HG03521 (cell line): ENCODE results near the gene OXER1.

Experiments used
- ATAC-seq: cut with Tn5 transposase; IDR thresholded peaks from one replicate; pipeline ENCODE4 v1.9.1; 2021; ENCODE audit warnings: mild to moderate bottlenecking, moderate library complexity; ENCODE audit not compliant: unreplicated experiment

Gene OXER1, protein sequence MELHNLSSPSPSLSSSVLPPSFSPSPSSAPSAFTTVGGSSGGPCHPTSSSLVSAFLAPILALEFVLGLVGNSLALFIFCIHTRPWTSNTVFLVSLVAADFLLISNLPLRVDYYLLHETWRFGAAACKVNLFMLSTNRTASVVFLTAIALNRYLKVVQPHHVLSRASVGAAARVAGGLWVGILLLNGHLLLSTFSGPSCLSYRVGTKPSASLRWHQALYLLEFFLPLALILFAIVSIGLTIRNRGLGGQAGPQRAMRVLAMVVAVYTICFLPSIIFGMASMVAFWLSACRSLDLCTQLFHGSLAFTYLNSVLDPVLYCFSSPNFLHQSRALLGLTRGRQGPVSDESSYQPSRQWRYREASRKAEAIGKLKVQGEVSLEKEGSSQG

DNA sequence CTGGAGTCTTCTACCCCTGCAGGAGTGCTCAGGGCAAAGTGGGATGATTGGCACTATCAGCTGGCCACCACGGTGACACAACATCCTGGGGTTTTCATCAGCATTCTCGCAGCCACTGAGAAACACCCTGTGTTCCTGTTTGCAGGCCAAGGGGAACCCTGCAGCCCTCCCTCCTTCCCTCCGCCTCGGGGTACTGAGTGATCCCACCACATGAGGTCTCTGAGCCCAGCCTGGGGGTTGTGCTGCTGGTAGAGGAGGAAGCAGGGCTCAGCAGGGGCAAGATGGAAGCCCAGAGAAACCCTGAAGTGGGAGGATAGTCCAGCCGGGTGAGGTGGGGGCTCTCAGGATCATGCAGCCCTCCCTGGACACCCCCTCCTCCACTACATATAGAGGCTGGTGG, at the start of gene OXER1:
Gene OXER1 (minus strand): TSS at position 40 of the 400 bp plus-strand sequence. CDS start 73 bp downstream, outside the sequence.
- no peak for ATAC-seq

DNA sequence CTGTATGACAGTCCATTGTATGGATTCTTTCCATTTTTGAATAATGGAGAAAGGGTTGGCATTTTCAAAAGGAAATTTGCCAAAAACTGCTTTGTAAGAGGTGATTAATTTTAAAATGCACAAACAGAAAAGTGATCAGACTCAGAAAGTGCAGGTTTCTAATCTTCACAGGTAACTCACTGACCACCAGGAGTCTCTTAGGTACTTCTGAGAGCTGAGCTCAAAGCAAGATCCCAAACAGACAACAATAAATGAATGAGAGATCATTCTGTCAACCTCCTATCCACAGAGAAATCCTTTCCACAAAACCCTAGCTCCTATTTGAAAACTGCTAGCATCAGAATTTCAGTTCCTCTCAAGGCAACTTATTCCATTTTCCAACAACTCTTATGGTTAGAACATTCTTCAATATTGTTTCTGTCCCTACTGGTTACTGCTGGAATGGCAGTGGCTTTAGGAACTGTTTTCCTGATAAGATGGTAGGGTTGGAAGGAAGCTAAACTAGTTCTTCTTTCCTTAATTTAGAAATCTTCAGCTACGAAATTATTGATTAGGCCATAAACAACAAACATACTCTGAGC, 49.1 kb upstream of the OXER1 start:
- no peak for ATAC-seq

DNA sequence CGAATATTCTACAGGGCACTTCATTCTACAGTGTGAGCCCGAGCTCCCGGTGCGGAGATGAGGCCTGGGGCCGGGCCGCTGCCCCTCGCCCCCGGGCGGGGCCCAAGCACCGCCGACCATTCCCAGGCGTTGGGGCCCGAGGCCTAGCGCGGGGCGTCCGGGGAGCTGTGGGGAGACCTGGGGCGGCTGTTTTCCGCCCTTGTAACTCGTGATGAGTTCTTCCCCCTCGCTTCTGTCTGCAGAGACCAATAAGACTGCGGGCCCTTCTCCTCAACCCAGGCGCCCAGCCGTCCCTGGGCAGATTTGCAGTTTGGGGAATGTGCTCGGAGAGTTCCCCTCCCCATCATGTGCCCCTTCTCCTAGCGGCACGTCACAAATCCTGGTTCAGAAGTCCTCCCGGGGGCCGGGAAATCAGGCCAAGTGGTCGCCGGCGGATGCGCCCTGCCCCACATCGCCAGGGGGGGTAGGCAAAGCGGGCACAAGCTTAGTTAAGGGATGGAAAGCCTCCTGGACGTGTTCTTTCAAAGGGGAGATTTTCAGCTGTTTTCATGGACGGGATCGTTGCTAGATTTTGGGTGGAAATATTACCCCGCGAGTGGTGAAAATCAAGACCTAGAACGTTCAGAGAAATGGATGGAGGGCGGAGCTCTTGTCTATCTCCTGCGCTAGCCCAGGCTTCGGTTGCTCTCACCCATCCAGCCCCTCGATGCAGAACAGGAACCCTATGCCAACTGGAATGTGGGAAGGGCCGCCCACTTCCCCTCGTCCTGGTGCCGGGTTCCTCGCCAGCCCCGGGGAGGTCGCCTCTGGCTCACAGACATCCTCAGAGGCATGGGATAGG, 47.3 kb upstream of the OXER1 start:
- ATAC-seq = peak; percentile 2

DNA sequence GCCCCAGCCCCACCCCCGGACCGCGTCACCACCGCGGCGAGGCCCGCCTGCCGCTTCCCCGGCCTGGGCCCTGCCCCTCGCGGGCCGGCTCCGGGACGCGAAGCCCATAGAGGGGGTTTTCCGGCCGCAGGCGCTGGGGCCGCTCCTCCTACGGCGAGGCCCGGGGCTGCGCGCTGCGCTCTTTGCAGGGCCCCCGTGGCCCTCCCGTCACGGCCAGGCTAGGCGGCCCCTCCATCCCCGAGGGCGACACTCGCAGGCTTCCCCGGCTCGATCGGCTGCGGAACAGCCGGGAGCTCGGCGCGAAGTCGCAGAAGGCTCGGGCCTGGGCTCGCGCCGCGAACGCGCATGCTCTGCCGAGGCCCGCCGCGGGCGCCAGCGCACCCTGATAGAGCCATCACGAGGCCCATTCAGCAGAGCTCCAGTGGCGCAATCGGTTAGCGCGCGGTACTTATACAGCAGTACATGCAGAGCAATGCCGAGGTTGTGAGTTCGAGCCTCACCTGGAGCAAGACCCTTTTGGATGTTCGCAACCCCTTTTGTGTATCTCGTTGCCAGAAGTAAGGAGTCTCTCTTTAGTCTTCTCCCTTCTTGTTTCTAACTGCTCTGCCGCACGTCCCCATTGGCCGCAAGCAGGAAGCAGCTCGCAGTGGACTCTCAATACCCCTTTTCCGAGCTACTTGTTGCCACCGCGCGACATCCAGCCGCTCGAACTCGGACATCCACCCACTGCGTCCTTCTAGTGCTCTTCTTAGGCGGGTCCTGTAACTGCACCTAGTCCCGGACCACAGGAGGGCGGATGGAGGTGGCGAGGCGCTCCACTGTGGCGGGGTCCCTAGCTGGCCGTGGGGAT, 46.4 kb upstream of the OXER1 start:
- ATAC-seq = peak; percentile 71

DNA sequence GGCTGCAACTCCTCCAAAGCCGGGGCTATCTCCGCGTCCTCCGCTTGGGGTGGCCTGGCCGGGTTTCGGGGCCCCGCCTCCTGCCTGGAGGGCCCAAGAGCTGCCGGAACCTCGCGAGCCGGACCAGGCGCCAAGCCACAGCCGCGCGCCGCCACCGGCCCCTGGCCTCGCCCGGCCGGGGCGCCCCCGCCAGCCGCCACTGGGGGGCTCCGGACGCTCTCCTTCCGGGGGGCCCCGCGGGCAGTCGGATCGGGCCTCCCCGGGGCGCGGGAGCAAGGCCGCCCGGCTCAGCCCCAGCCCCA, 45.8 kb upstream of the OXER1 start:
- ATAC-seq = no peak

DNA sequence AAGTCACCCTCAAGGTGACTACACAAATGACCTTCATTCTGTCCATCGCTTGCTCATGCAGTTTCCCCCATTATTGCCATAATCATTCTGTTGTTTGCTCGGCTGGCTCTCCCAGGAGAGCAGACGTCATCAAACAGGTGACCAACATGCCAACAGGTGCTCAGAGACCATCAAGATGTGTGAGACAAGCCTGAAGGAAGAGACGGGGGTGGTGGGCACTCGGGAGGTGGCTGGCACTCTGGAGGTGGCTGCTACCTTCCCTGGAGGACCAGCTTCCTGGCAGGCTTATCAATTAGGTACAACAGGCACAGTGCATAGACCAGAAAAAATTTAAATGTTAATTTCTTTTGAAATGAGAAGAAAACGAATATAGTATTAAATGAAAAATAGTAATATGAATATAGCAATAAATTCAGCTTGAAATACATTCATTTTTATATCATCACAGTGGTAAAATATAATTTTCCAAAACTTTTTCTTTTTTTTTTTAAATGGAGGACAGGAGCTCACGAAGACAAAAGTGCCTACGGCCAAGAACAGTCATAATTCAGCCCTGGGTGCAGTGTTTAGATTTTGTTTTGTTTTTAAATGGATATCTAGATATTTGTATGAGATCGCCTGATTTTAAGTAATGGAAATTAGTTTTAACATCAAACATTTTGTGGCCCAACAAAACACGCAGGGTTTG, 45.3 kb upstream of the OXER1 start:
- ATAC-seq = no peak

- ATAC-seq = no peak
Observed at GRCh38 chr2:42808301-42808700, 44.4 kb upstream of the OXER1 start.

GRCh38 chr2:42806786-42807185, 42.9 kb upstream of the OXER1 start:
- ATAC-seq = no peak

DNA sequence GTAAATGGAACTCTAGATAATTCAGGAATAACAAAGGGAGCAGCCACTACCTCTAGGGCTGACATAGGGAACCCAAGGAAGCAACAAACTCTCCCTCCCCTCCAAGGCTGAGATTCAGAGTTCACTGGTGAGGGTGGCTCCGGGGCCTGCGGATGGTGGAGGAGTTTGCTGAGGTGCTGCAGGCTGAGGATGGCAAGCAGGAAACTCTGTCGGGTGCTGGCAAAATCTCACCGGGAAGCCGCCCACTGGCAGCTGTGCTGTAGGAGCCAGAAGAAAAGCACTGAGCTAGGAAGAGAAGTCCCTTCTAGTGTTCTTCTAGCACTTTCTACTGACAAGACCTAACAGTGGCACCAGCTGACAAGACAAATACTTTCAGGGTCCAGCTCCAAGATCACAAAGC, 41.0 kb upstream of the OXER1 start:
- ATAC-seq = no peak

DNA sequence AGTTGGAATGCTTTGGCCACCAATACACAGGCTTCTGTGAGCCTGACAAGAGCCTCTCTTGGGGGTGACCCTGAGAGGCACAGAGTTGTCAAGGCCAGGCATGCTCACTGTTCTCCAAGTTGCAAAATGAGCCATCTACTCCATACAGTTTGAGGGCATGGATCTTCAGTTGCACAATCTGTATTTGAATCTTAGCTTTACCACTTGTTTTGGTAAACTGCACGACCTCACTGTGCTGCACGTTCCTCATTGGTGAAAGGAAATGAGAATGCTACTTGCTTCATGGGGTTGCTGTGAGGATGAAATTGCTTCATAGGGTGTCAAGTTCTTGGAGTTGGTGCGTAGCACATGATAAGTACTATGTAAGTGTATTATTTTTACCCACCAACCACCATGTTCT, 40.4 kb upstream of the OXER1 start:
- ATAC-seq = no peak

DNA sequence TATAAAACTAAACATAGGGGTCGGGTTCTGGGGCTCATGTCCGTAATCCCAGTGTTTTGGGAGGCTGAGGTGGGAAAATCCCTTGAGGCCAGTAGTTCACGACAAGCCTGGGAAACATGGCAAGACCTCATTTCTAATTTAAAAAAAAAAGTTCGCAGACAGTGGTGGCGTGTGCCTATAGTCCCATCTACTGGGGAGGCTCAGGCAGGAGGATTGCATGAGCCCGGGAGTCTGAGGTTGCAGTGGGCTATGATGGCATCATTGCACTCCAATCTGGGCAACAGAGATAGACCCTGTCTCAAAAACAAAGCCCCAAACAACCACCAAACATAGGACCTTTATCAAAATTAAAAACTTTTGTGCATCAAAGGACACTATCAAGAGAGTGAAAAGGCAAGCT, 38.2 kb upstream of the OXER1 start:
- ATAC-seq = no peak

DNA sequence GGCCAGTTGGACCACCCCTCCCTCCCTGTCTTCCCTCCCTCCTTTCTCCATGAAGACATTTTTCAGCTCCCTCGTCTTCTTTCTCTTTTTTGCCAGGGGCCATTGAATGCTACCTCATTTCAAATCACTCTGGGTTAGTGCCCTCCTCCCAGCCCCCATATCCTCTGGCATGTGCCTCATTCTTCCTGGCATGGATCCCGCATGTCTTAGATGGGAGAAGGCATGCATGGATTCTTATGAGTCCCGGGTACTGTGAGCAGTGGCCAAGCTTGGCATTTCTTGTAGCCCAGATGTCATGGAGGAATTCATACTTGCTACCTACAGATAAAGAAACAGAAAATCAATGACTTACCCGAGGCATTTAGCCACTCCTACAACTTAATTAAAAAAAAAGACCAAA, 37.4 kb upstream of the OXER1 start:
- ATAC-seq = no peak

DNA sequence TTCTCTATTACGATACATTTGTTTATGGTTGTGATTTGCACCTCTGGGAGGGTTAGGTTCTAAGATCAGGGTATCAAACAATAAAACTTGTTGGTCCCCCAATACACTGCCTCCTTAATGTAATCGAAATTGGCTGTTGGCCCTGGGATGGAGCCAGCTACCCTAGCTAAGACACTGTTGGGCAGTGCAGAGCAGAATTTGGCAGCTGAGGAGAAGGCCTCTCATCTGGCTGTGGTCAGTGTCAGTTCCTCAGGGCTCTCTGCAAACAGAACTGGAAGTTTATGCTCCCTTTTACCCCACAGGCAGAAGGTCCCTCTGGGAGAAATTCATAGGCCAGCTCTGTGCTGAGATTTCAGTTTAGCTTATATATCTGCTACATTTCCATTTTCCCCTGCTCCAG, 37.0 kb upstream of the OXER1 start:
- ATAC-seq = no peak

- ATAC-seq = no peak
Observed at GRCh38 chr2:42800461-42800962, 36.6 kb upstream of the OXER1 start.

DNA sequence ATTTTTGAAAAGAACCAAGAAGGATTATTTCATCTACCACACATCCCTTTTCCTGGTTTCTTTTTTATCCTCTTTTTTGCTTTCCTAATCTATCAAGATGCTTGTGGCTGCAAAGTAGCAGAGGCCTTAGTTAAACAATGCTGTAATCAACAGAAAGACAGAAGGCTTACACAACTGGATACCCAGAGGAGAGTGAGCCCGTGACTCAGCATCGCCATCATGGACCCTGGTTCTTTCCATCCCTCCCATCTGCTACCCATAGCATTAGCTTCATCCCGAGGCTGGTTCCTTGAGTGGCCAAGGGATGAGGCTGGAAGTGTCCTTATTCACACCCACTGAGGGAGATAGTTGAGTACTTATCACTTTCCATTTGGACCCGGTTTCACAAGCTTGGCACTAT, 35.9 kb upstream of the OXER1 start:
- no peak for ATAC-seq

GRCh38 chr2:42797281-42797680, 33.3 kb upstream of the OXER1 start:
- ATAC-seq = no peak

DNA sequence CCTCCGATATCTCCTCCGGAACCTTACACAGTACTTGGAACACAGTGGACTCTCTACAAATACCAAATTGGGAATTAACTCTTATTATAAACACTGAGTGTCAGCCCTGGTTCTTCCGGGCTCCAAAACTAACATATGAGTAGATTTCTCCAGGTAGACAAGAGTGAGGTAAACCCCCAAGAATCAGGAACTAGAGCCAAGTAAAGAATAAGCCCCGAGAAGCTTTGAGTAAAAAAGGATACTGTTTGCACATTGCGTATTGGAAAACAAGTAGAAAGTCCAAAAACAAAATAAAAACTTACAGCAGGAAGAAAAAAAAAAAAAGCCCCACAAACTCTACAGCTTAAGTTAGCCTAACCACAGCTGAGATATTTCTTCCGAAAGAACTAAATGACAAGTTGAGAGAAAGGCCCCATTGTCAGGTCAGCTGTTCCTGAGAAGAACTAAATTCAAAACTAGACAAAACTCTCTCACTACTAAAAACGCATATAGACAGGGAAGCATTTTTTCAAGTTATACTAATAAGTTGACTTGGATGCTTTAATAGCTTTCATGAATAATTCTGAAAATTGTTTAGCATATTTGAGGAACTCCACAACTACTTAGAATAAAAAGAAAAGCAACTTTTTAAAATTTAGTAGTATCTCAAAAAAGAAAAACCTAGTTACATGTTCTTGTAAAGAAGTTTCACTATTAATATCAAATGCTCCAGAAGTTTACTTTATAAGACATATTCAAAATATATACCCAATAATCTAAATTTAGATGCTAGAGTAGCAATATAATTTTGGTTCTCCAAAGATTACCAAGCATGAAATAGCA, 32.7 kb upstream of the OXER1 start:
- no peak for ATAC-seq

GRCh38 chr2:42795841-42796301, 31.9 kb upstream of the OXER1 start:
- peak; percentile 38 for ATAC-seq

DNA sequence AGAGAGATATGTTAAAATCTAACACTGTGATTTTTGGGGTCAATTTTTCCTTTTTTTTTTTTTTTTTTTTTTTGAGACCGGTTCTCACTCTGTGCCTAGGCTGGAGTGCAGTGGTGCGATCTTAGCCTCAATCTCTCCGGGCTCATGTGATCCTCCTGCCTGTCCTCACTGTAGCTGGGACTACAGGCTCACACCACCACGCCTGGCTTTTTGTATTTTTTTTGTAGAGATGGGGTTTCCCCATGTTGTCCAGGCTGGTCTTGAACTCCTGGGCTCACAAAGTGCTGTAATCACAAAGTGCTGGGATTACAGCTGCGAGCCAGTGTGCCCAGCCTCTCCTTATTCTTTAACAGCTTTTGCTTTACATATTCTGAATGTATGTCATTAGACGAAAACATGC, 31.3 kb upstream of the OXER1 start:
- ATAC-seq = no peak
